H1 (cell line): ENCODE measurements around the gene CRX. TPM values are rescaled to one million over a fixed set of nuclear protein-coding genes. Genes with fewer than 3 reads are reported as not detected.
"Not testable (repeated sequence)": the region's sequence is repeated elsewhere in the genome, so short reads cannot be mapped to it uniquely, and the experiment has no call there.

Experiments
- CTCF ChIA-PET: fragments of 300-600 bp; sonication (Branson Sonifier 250); formaldehyde crosslinking; loops from one replicate; lab custom pipeline; 2021; ENCODE audit not compliant: partially characterized antibody; lab: Charles Lee
- POLR2A ChIA-PET: fragments of 300-600 bp; sonication (Branson Sonifier 250); formaldehyde crosslinking; loops from one replicate; lab custom pipeline; 2021; ENCODE audit warnings: inconsistent platforms; ENCODE audit not compliant: partially characterized antibody; lab: Charles Lee
- DNase-seq, 2 experiments: peaks; one replicate each; pipeline versions ENCODE4 v3.0.0 to v3.0.0-alpha.2; 2010 to 2022; ENCODE audit warnings: low spot score in 2 of 2, low read depth in 1 of 2, mixed read lengths in 1 of 2
- FAIRE-seq: peaks from 2 replicates; lab custom pipeline; 2011; peaks lifted over from hg19 to GRCh38; lab: Jason Lieb, UNC
- H2AFZ ChIP-seq: 2 replicates; pipeline ENCODE4 v1.8.1; 2012; ENCODE audit warnings: low read length, inconsistent platforms
- H2AK5ac ChIP-seq: 2 replicates; pipeline ENCODE4 v1.6.1; 2013; ENCODE audit warnings: low read depth, low read length
- H2BK120ac ChIP-seq: replicated peaks from 2 replicates; pipeline ENCODE3; 2013; ENCODE audit warnings: low read depth, low read length, inconsistent platforms
- H2BK12ac ChIP-seq: 2 replicates; pipeline ENCODE4 v1.6.1; 2013; ENCODE audit warnings: low read depth, low read length
- H2BK15ac ChIP-seq: 2 replicates; pipeline ENCODE4 v1.6.1; 2013; ENCODE audit warnings: low read length
- H2BK20ac ChIP-seq: 2 replicates; pipeline ENCODE4 v1.6.1; 2013; ENCODE audit warnings: low read length
- H2BK5ac ChIP-seq: 2 replicates; pipeline ENCODE4 v1.6.1; 2013; ENCODE audit warnings: low read depth, low read length
- H3K14ac ChIP-seq: 2 replicates; pipeline ENCODE4 v1.6.1; 2013; ENCODE audit warnings: inconsistent platforms; ENCODE audit not compliant: insufficient read length
- H3K18ac ChIP-seq: 2 replicates; pipeline ENCODE4 v1.6.1; 2013; ENCODE audit warnings: low read length; ENCODE audit errors: extremely low read depth
- H3K23ac ChIP-seq: 2 replicates; pipeline ENCODE4 v1.6.1; 2013; ENCODE audit warnings: inconsistent platforms; ENCODE audit not compliant: insufficient read length
- H3K23me2 ChIP-seq: 2 replicates; pipeline ENCODE4 v1.6.1; 2013; ENCODE audit warnings: low read depth, low read length
- H3K27ac ChIP-seq: 2 replicates; pipeline ENCODE4 v1.6.1; 2011; ENCODE audit warnings: low read depth, low read length, inconsistent platforms
- H3K27me3 ChIP-seq, 4 experiments: replicated peaks in 1 of 4; 1 replicate in 1 of 4; 2 replicates in 3 of 4; pipeline versions ENCODE4 v1.6.1 to v1.8.1; 2011 to 2013; ENCODE audit warnings: low read length in 3 of 4, mild to moderate bottlenecking in 3 of 4, inconsistent platforms in 2 of 4, mixed read lengths in 2 of 4, moderate library complexity in 1 of 4; ENCODE audit not compliant: control insufficient read depth in 3 of 4, insufficient read depth in 3 of 4; ENCODE audit errors: extremely low read depth in 1 of 4
- H3K36me3 ChIP-seq, 4 experiments: 2 replicates each; pipeline versions ENCODE4 v1.6.1 to v1.8.1; 2011 to 2013; ENCODE audit warnings: mild to moderate bottlenecking in 4 of 4, low read length in 3 of 4, moderate library complexity in 2 of 4, control low read depth in 1 of 4, inconsistent platforms in 1 of 4; ENCODE audit not compliant: insufficient read depth in 4 of 4, control insufficient read depth in 2 of 4
- H3K4ac ChIP-seq: replicated peaks from 2 replicates; pipeline ENCODE3; 2013; ENCODE audit warnings: low read length, low read depth, mixed read lengths, inconsistent platforms; ENCODE audit not compliant: insufficient read length
- H3K4me1 ChIP-seq, 4 experiments: replicated peaks in 1 of 4; 1 replicate in 1 of 4; 2 replicates in 3 of 4; pipeline versions ENCODE4 v1.6.1 to v1.8.1; 2011 to 2013; ENCODE audit warnings: low read length in 3 of 4, inconsistent platforms in 2 of 4, mixed read lengths in 1 of 4; ENCODE audit not compliant: insufficient read depth in 4 of 4, control insufficient read depth in 3 of 4
- H3K4me2 ChIP-seq, 2 experiments: 2 replicates each; pipeline versions ENCODE4 v1.6.1 to v1.8.1; 2011 to 2013; ENCODE audit warnings: low read depth in 2 of 2, low read length in 2 of 2, control low read depth in 1 of 2, inconsistent platforms in 1 of 2, mild to moderate bottlenecking in 1 of 2; ENCODE audit not compliant: insufficient read depth in 1 of 2
- H3K4me3 ChIP-seq, 4 experiments: fragments of 200-600, 300-600 bp in 1 of 4; sonication (generic), shearing (Covaris generic), sonication (Bioruptor Twin) in 1 of 4; 2 replicates each; pipeline versions ENCODE4 v1.5.1 to v1.8.1; 2011 to 2016; ENCODE audit warnings: low read length in 4 of 4, low read depth in 3 of 4, control low read depth in 2 of 4, inconsistent platforms in 2 of 4, mild to moderate bottlenecking in 2 of 4, mixed read lengths in 1 of 4, moderate library complexity in 1 of 4; ENCODE audit not compliant: insufficient read depth in 2 of 4; ENCODE audit errors: extremely low read depth in 1 of 4
- H3K56ac ChIP-seq: replicated peaks from 2 replicates; pipeline ENCODE3; 2013; ENCODE audit warnings: low read depth, mild to moderate bottlenecking, mixed read lengths, low read length, inconsistent platforms; ENCODE audit not compliant: insufficient read length
- H3K79me1 ChIP-seq: 2 replicates; pipeline ENCODE4 v1.6.1; 2013; ENCODE audit warnings: low read depth, low read length, control low read depth
- H3K79me2 ChIP-seq, 2 experiments: 2 replicates each; pipeline versions ENCODE4 v1.6.1 to v1.8.1; 2012 to 2013; ENCODE audit warnings: low read length in 2 of 2, mild to moderate bottlenecking in 2 of 2, inconsistent platforms in 1 of 2; ENCODE audit not compliant: insufficient read depth in 2 of 2, control insufficient read depth in 1 of 2
- H3K9ac ChIP-seq, 4 experiments: replicated peaks in 1 of 4; 1 replicate in 1 of 4; 2 replicates in 3 of 4; pipeline versions ENCODE4 v1.6.1 to v1.8.1; 2011 to 2013; ENCODE audit warnings: low read depth in 3 of 4, low read length in 3 of 4, control low read depth in 2 of 4, mild to moderate bottlenecking in 2 of 4, moderate library complexity in 2 of 4, inconsistent platforms in 1 of 4; ENCODE audit errors: extremely low read depth in 1 of 4
- H3K9me3 ChIP-seq, 2 experiments: 2 replicates each; pipeline versions ENCODE4 v1.6.1 to v1.8.1; 2012 to 2013; ENCODE audit warnings: mild to moderate bottlenecking in 2 of 2, moderate library complexity in 2 of 2, control low read depth in 1 of 2, inconsistent platforms in 1 of 2, low read depth in 1 of 2, low read length in 1 of 2, mixed read lengths in 1 of 2; ENCODE audit not compliant: insufficient read depth in 2 of 2
- H4K20me1 ChIP-seq, 2 experiments: replicated peaks in 1 of 2; 2 replicates each; pipeline versions ENCODE3 to v1.8.1; 2011 to 2013; ENCODE audit warnings: inconsistent platforms in 2 of 2, low read length in 2 of 2, mild to moderate bottlenecking in 1 of 2; ENCODE audit not compliant: insufficient read depth in 2 of 2, control insufficient read depth in 1 of 2
- H4K5ac ChIP-seq: 2 replicates; pipeline ENCODE4 v1.6.1; 2013; ENCODE audit warnings: low read length, low read depth, mixed read lengths, inconsistent platforms; ENCODE audit not compliant: insufficient read length
- H4K8ac ChIP-seq: 2 replicates; pipeline ENCODE4 v1.8.0; 2013; ENCODE audit warnings: mild to moderate bottlenecking, moderate library complexity, low read length, inconsistent platforms; ENCODE audit not compliant: insufficient read depth; ENCODE audit errors: extremely low read depth
- H4K91ac ChIP-seq: replicated peaks from 2 replicates; pipeline ENCODE3; 2013; ENCODE audit warnings: low read length, mixed read lengths, inconsistent platforms; ENCODE audit not compliant: insufficient read length
- WGBS, 2 experiments: shearing (Covaris generic) in 1 of 2; methylation state at CpG; one replicate each; pipeline versions ENCODE4 v1.1.6 to v1.1.7; 2013 to 2015; ENCODE audit warnings: low lambda C conversion rate in 2 of 2, mixed read lengths in 2 of 2, inconsistent platforms in 1 of 2, low coverage in 1 of 2, missing lambda C conversion rate in 1 of 2; ENCODE audit not compliant: insufficient replicate concordance in 2 of 2, insufficient coverage in 1 of 2, insufficient read length in 1 of 2; ENCODE audit errors: extremely low coverage in 1 of 2, missing lambda C conversion rate in 1 of 2; 5-methylcytosine and 5-hydroxymethylcytosine counted together
- polyA plus RNA-seq, 7 experiments: library from polyadenylated mRNA; depleted of rRNA in 3 of 7; stranded (reverse) in 5 of 7; unstranded in 2 of 7; fragments of >200 nt in 5 of 7; fragments of 200-250 nt in 2 of 7; gene quantifications; 1 replicate in 5 of 7; 2 replicates in 1 of 7; 4 replicates in 1 of 7; pipeline versions ENCODE4 v1.2.1 to v1.2.3, GENCODE V29; 2011 to 2013; ENCODE audit warnings: missing spikeins in 2 of 7, mixed read lengths in 2 of 7
- total RNA-seq: library from RNA; stranded (reverse); fragmentation: NEBNext Ultra II Directional; extraction: Animal tissue kit (Norgen Biotek cat#: 25700); gene quantifications from 2 replicates; pipeline ENCODE4 v1.2.1, GENCODE V29; 2021

CRX gene
- total and polyA plus RNA-seq, 2 of the 8 experiments (the other 6 are each of a cell fraction or from before 2014, with no cell fraction given) = 0.08 TPM; not detected in 1

- Histone ChIP-seq H3K4me3 (peak overlapping the region in 3 of 4 experiments; percentile 1 to 22 (median 4); a peak in 3 of 8 replicates), H3K36me3 (peaks cover 6 to 11% (median 7%) of the 10 kb centered on the region in 4 experiments; a peak in 6 of 8 replicates), H3K4me2 (peak overlapping the region in 1 of 2 experiments; percentile 54; a peak in 1 of 4 replicates)
- not testable (repeated sequence) for H2BK15ac ChIP-seq, H2BK5ac ChIP-seq, H3K4me1 ChIP-seq, H3K56ac ChIP-seq, H4K91ac ChIP-seq, H3K4ac ChIP-seq, H3K23me2 ChIP-seq, H2BK12ac ChIP-seq, H2BK120ac ChIP-seq, H3K9me3 ChIP-seq, H3K18ac ChIP-seq, H3K79me2 ChIP-seq, H4K8ac ChIP-seq, H2AK5ac ChIP-seq, H2AFZ ChIP-seq, DNase-seq, H3K23ac ChIP-seq, H3K27ac ChIP-seq, H3K14ac ChIP-seq, FAIRE-seq, H3K79me1 ChIP-seq, H3K27me3 ChIP-seq, H2BK20ac ChIP-seq, H3K9ac ChIP-seq, H4K5ac ChIP-seq, H4K20me1 ChIP-seq
- 69% methylated on average over 13 of the region's 13 CpGs; no CpG with 5 or more reads in 1 of the 2 experiments for WGBS, 2 experiments
- CTCF ChIA-PET = interaction anchor here (0.6 to 7.7 kb wide), 19 partner anchors 10 to 455 kb away, joined by 3 to 150 read pairs (median 5); partner anchors contain the start of gene EHD2
- POLR2A ChIA-PET = interaction anchor here (1.0 to 5.1 kb wide), 7 partner anchors 8 to 60 kb away, joined by 4 to 27 read pairs (median 5); partner anchors contain the start of gene SELENOW
Measured at GRCh38 chr19:47789811-47790210, 31.9 kb upstream of the CRX start.
